Naive thymus-derived CD4-positive, alpha-beta T cell (primary cell): ENCODE data around the gene LCMT2. TPM values are rescaled to one million over a fixed set of nuclear protein-coding genes. Genes with fewer than 3 reads are reported as not detected.

Experiments
- ATAC-seq: fragments of 150-1000 bp; cut with Tn5 transposase; 2 replicates; pipeline ENCODE4 v1.10.0; 2021; ENCODE audit warnings: mild to moderate bottlenecking, moderate library complexity
- CTCF ChIA-PET: fragments of 350-600 bp; sonication (Branson Sonifier 250); formaldehyde crosslinking; loops from one replicate; lab custom pipeline; 2021; ENCODE audit warnings: antibody characterized with exemption; lab: Charles Lee
- POLR2A ChIA-PET: fragments of 350-600 bp; sonication (Branson Sonifier 250); formaldehyde crosslinking; loops from one replicate; lab custom pipeline; 2021; ENCODE audit warnings: antibody characterized with exemption, inconsistent platforms; lab: Charles Lee
- DNase-seq, 9 donors: peaks; one replicate each; pipeline versions ENCODE4 v3.0.0 to v3.0.0-alpha.2; 2020 to 2022; ENCODE audit warnings: mixed read lengths in 1 of 9
- H3K27ac ChIP-seq: one replicate; pipeline ENCODE4 v1.7.0; 2013; ENCODE audit warnings: mild to moderate bottlenecking, low read depth, low read length, moderate library complexity
- H3K27me3 ChIP-seq, 2 donors: one replicate each; pipeline ENCODE4 v1.7.0; 2013; ENCODE audit warnings: low read length in 2 of 2, mild to moderate bottlenecking in 2 of 2, moderate library complexity in 2 of 2; ENCODE audit not compliant: control insufficient read depth in 2 of 2, insufficient read depth in 2 of 2
- H3K36me3 ChIP-seq, 3 experiments: 1 replicate in 2 of 3; 2 replicates in 1 of 3; pipeline ENCODE4 v1.7.0; 2013; ENCODE audit warnings: low read length in 3 of 3, mild to moderate bottlenecking in 3 of 3, moderate library complexity in 1 of 3; ENCODE audit not compliant: insufficient read depth in 3 of 3, control insufficient read depth in 2 of 3
- H3K4me1 ChIP-seq, 2 donors: one replicate each; pipeline ENCODE4 v1.7.0; 2013; ENCODE audit warnings: low read length in 2 of 2, mild to moderate bottlenecking in 2 of 2, moderate library complexity in 1 of 2; ENCODE audit not compliant: control insufficient read depth in 2 of 2, insufficient read depth in 2 of 2
- H3K4me3 ChIP-seq: 2 replicates; pipeline ENCODE4 v1.7.0; 2013; ENCODE audit warnings: mild to moderate bottlenecking, low read length
- H3K9me3 ChIP-seq, 3 experiments: 1 replicate in 2 of 3; 2 replicates in 1 of 3; pipeline ENCODE4 v1.7.0; 2013; ENCODE audit warnings: low read length in 3 of 3; ENCODE audit not compliant: control insufficient read depth in 2 of 3
- H3K27ac Mint-ChIP-seq, 9 donors: one replicate each; pipeline ENCODE4 v1.8.0; 2020 to 2022; ENCODE audit warnings: mixed read lengths in 9 of 9, mild to moderate bottlenecking in 8 of 9, moderate library complexity in 5 of 9, inconsistent platforms in 2 of 9
- H3K27me3 Mint-ChIP-seq, 5 donors: one replicate each; pipeline ENCODE4 v1.8.0; 2021 to 2022; ENCODE audit warnings: mixed read lengths in 5 of 5, mild to moderate bottlenecking in 1 of 5
- H3K36me3 Mint-ChIP-seq, 5 donors: one replicate each; pipeline ENCODE4 v1.8.0; 2020 to 2022; ENCODE audit warnings: mixed read lengths in 5 of 5, mild to moderate bottlenecking in 3 of 5, inconsistent platforms in 1 of 5
- H3K4me1 Mint-ChIP-seq, 7 donors: one replicate each; pipeline ENCODE4 v1.8.0; 2020 to 2022; ENCODE audit warnings: mixed read lengths in 7 of 7, mild to moderate bottlenecking in 3 of 7, inconsistent platforms in 1 of 7
- H3K4me3 Mint-ChIP-seq, 10 donors: one replicate each; pipeline ENCODE4 v1.8.0; 2020 to 2022; ENCODE audit warnings: mild to moderate bottlenecking in 10 of 10, mixed read lengths in 10 of 10, moderate library complexity in 6 of 10, inconsistent platforms in 2 of 10
- H3K9me3 Mint-ChIP-seq, 11 donors: one replicate each; pipeline ENCODE4 v1.8.0; 2020 to 2022; ENCODE audit warnings: mixed read lengths in 11 of 11, mild to moderate bottlenecking in 4 of 11, inconsistent platforms in 1 of 11, moderate library complexity in 1 of 11
- intact Hi-C, 2 donors: fragments of 100-400 bp; cut with micrococcal nuclease; formaldehyde crosslinking; loops; one replicate each; pipeline ENCODE4 v1.15.1; 2023
- polyA plus RNA-seq, 2 donors: library from polyadenylated mRNA; unstranded; fragments of 300-500 nt; fragmentation: Illumina TruSeq; gene quantifications; one replicate each; pipeline ENCODE4 v1.2.3, GENCODE V29; 2021
- total RNA-seq, 6 experiments: library from RNA in 5 of 6; stranded (reverse) in 5 of 6; gene quantifications; 1 replicate in 5 of 6; 2 replicates in 1 of 6; pipeline ENCODE4 v1.2.3 and lab custom pipeline; 2021 to 2026

Gene LCMT2
- total and polyA plus RNA-seq, 7 experiments from 2014 or later, result 2.9 to 19.1 (median 10.6) TPM

DNA sequence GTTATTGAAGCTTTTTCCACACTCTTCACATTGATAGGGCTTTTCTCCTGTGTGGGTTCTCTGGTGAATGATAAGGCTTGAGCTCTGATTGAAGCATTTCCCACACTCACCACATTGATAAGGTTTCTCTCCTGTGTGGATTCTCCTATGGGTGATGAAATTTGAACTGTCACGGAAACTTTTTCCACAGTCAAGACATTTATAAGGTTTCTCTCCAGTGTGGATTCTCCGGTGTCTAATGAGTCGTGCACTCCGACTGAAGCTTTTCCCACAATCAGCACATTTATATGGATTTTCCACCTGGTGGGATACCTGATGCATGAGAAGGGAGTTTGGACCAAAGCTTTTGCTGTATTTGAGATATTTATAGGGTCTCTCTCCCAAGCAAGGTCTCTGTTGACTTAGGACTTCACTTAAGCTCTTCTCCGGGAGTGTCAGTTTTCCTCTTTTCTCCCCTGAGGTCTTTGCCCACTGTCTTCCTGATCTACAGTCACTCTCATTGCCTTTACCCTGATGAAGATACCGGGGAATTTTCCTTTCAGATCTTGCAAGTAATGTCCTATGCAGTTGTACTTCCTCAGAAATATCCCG lies 31.0 kb upstream of the LCMT2 start:
- no peaks in the 10 kb centered on the region for H3K4me1 ChIP-seq
- no peak overlapping the region for H3K27ac ChIP-seq
- Mint-ChIP-seq H3K4me1 (peaks cover 0 to 20% (median 12%) of the 10 kb centered on the region in 7 donors), H3K36me3 (peaks cover 48 to 80% (median 75%) of the 10 kb centered on the region in 5 donors), H3K27me3 (no peaks in the 10 kb centered on the region), H3K4me3 (no peak overlapping the region), H3K27ac (no peak overlapping the region), H3K9me3 (peaks cover 15 to 84% (median 54%) of the 10 kb centered on the region in 11 donors)
- H3K36me3 ChIP-seq, result peaks cover 0 to 46% (median 0%) of the 10 kb centered on the region in 3 experiments
- ChIA-PET CTCF (interaction anchor here (1.2 kb wide), 1 partner anchor 15 kb away, joined by 3 read pairs; no protein-coding TSS in a partner anchor), POLR2A (interaction anchor here (1.3 to 1.5 kb wide), 2 partner anchors 9 kb away, joined by 3 to 5 read pairs; partner anchors contain the start of genes TUBGCP4 and ZSCAN29)
- peaks cover 5 to 71% (median 5%) of the 10 kb centered on the region in 3 experiments for H3K9me3 ChIP-seq
- intact Hi-C loops, result no loop called here
- DNase-seq, result no peak
- no peak for ATAC-seq
- H3K27me3 ChIP-seq, result no peaks in the 10 kb centered on the region
- no peak overlapping the region for H3K4me3 ChIP-seq

- ATAC-seq (no peak), DNase-seq (no peak)
- Histone ChIP-seq H3K9me3 (peaks cover 5 to 66% (median 5%) of the 10 kb centered on the region in 3 experiments), H3K27me3 (no peaks in the 10 kb centered on the region), H3K4me3 (no peak overlapping the region), H3K36me3 (peaks cover 0 to 40% (median 0%) of the 10 kb centered on the region in 3 experiments), H3K4me1 (no peaks in the 10 kb centered on the region), H3K27ac (no peak overlapping the region)
- peaks cover 11 to 82% (median 50%) of the 10 kb centered on the region in 11 donors for H3K9me3 Mint-ChIP-seq
- peaks cover 42 to 78% (median 73%) of the 10 kb centered on the region in 5 donors for H3K36me3 Mint-ChIP-seq
- H3K27ac Mint-ChIP-seq, result no peak overlapping the region
- H3K27me3 Mint-ChIP-seq, result no peaks in the 10 kb centered on the region
- peaks cover 0 to 19% (median 8%) of the 10 kb centered on the region in 7 donors for H3K4me1 Mint-ChIP-seq
- intact Hi-C loops, result no loop called here
- no peak overlapping the region for H3K4me3 Mint-ChIP-seq
- POLR2A ChIA-PET, result interaction anchor here (1.3 kb wide), 1 partner anchor 9 kb away, joined by 3 read pairs; no protein-coding TSS in a partner anchor
- CTCF ChIA-PET, result interaction anchor here (1.2 kb wide), 1 partner anchor 15 kb away, joined by 3 read pairs; no protein-coding TSS in a partner anchor
Observed at GRCh38 chr15:43360821-43361220, 30.4 kb upstream of the LCMT2 start.

- intact Hi-C loops, result no loop called here
- Mint-ChIP-seq H3K4me3 (no peak overlapping the region), H3K9me3 (peaks cover 0 to 7% (median under 1%) of the 10 kb centered on the region in 11 donors), H3K36me3 (peaks cover 7 to 28% (median 20%) of the 10 kb centered on the region in 5 donors), H3K4me1 (peaks cover 4 to 39% (median 23%) of the 10 kb centered on the region in 7 donors), H3K27ac (peak overlapping the region in 5 of 9 donors; percentile 3 to 65 (median 34)), H3K27me3 (no peaks in the 10 kb centered on the region)
- ChIA-PET POLR2A (interaction anchor here (0.6 to 1.7 kb wide), 3 partner anchors 8 to 1299 kb away, joined by 3 to 6 read pairs (median 5); partner anchors contain the start of genes TUBGCP4 and ZSCAN29), CTCF (interaction anchor here (0.6 to 2.8 kb wide), 2 partner anchors 23 to 162 kb away, joined by 3 to 9 read pairs; no protein-coding TSS in a partner anchor)
- H3K27me3 ChIP-seq, result no peaks in the 10 kb centered on the region
- no peak for ATAC-seq
- DNase-seq, result no peak
- H3K4me1 ChIP-seq, result peaks cover 0 to 17% of the 10 kb centered on the region in 2 donors
- H3K36me3 ChIP-seq, result peaks cover 0 to 9% (median 0%) of the 10 kb centered on the region in 3 experiments
- H3K4me3 ChIP-seq, result no peak overlapping the region
- no peak overlapping the region for H3K27ac ChIP-seq
- peaks cover 0 to 5% (median 0%) of the 10 kb centered on the region in 3 experiments for H3K9me3 ChIP-seq
Observed at GRCh38 chr15:43352693-43353382, 22.5 kb upstream of the LCMT2 start.

DNA sequence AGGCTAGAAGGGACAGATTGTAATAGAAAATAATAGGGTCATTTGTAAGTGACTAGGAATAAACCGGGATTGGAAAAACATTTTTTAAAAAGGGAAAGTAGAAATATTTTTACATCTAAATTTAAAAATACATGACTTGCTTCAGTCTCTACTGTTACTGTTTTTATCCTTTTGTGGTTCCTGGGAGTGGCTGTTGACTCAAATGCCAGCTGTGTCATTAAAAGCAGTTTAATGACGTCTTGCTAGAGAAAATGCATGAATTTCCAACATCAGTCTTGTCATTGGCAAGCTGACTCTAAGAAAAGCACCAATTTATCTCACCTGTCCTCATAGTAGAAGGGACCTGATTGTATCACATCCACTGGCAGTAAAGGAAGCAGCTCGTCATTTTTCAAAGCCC lies 16.7 kb upstream of the LCMT2 start:
- H3K27ac Mint-ChIP-seq, result no peak overlapping the region
- intact Hi-C loops, result no loop called here

GRCh38 chr15:43346305-43346704 lies 15.9 kb upstream of the LCMT2 start:
- no peak overlapping the region for H3K4me3 ChIP-seq
- H3K36me3 ChIP-seq, result peaks cover 0 to 22% (median 0%) of the 10 kb centered on the region in 3 experiments
- H3K27ac ChIP-seq, result no peak overlapping the region
- ChIA-PET CTCF (no interaction called here), POLR2A (interaction anchor here (0.6 kb wide), 1 partner anchor 437 kb away, joined by 3 read pairs; no protein-coding TSS in a partner anchor)
- no peaks in the 10 kb centered on the region for H3K27me3 ChIP-seq
- Mint-ChIP-seq H3K27me3 (no peaks in the 10 kb centered on the region), H3K4me1 (no peaks in the 10 kb centered on the region), H3K27ac (no peak overlapping the region), H3K9me3 (no peaks in the 10 kb centered on the region), H3K4me3 (no peak overlapping the region), H3K36me3 (peaks cover 7 to 37% (median 11%) of the 10 kb centered on the region in 5 donors)
- intact Hi-C loops, result no loop called here
- H3K4me1 ChIP-seq, result no peaks in the 10 kb centered on the region
- ATAC-seq, result no peak
- DNase-seq, result peak in 1 of 9 donors; percentile 11
- H3K9me3 ChIP-seq, result no peaks in the 10 kb centered on the region

More for the DNA sequence above, 16.7 kb upstream of the LCMT2 start:
- Mint-ChIP-seq H3K9me3 (no peaks in the 10 kb centered on the region), H3K4me1 (no peaks in the 10 kb centered on the region), H3K27me3 (no peaks in the 10 kb centered on the region), H3K4me3 (no peak overlapping the region), H3K36me3 (peaks cover 7 to 34% (median 11%) of the 10 kb centered on the region in 5 donors)
- Histone ChIP-seq H3K27ac (no peak overlapping the region), H3K9me3 (no peaks in the 10 kb centered on the region), H3K4me3 (no peak overlapping the region), H3K36me3 (peaks cover 0 to 22% (median 0%) of the 10 kb centered on the region in 3 experiments), H3K4me1 (no peaks in the 10 kb centered on the region), H3K27me3 (no peaks in the 10 kb centered on the region)
- DNase-seq (no peak), ATAC-seq (no peak)
- ChIA-PET CTCF (no interaction called here), POLR2A (interaction anchor here (0.6 kb wide), 1 partner anchor 436 kb away, joined by 3 read pairs; no protein-coding TSS in a partner anchor)

DNA sequence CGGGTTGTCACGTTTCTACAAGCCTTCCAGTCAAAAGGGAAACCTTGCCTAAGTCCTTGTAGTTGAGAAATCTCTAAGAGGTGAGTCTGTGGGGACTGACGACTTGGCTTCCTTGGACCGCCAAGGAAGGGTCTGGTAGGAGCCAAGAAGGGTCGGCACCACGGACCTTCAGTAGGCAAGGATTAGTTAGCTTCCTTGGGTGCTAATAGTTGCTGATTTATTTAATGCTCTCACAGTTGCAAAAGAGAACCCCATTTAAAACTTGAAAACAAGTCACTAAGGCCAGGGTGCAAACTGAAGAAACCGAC lies 361 bp upstream of the LCMT2 start:
- intact Hi-C loops, result loop anchor here (1.0 to 10.0 kb wide), 13 partner anchors 41 to 1058 kb away; partner anchors contain the start of genes GANC (in 2 of the 2), TMEM87A (in 2 of the 2), TUBGCP4 (in 2 of the 2) and ZSCAN29 (in 2 of the 2)
- peaks cover 0 to 6% (median 0%) of the 10 kb centered on the region in 3 experiments for H3K36me3 ChIP-seq
- Mint-ChIP-seq H3K27ac (peak overlapping the region; percentile 93 to 99 (median 99)), H3K4me1 (peaks cover 19 to 52% (median 43%) of the 10 kb centered on the region in 7 donors), H3K27me3 (peaks cover 0 to under 1% (median 0%) of the 10 kb centered on the region in 5 donors), H3K9me3 (peaks cover 0 to 5% (median 0%) of the 10 kb centered on the region in 11 donors), H3K4me3 (peak overlapping the region; percentile 89 to 98 (median 96)), H3K36me3 (peaks cover 4 to 39% (median 24%) of the 10 kb centered on the region in 5 donors)
- ChIA-PET POLR2A (interaction anchor here (0.9 kb wide), 1 partner anchor 28 kb away, joined by 3 read pairs; no protein-coding TSS in a partner anchor), CTCF (no interaction called here)
- peak overlapping the region; percentile 84 for H3K4me3 ChIP-seq
- peak in 1 of 9 donors; percentile 14 for DNase-seq
- no peaks in the 10 kb centered on the region for H3K27me3 ChIP-seq
- H3K4me1 ChIP-seq, result peaks cover 19 to 22% of the 10 kb centered on the region in 2 donors
- peak; percentile 7 for ATAC-seq
- peak overlapping the region; percentile 88 for H3K27ac ChIP-seq
- no peaks in the 10 kb centered on the region for H3K9me3 ChIP-seq
